ENCODE data around the gene GATA2.
A peak's percentile ranks its signal among the peaks of the same experiment; 100 is the strongest.

The GATA2 gene

DNA sequence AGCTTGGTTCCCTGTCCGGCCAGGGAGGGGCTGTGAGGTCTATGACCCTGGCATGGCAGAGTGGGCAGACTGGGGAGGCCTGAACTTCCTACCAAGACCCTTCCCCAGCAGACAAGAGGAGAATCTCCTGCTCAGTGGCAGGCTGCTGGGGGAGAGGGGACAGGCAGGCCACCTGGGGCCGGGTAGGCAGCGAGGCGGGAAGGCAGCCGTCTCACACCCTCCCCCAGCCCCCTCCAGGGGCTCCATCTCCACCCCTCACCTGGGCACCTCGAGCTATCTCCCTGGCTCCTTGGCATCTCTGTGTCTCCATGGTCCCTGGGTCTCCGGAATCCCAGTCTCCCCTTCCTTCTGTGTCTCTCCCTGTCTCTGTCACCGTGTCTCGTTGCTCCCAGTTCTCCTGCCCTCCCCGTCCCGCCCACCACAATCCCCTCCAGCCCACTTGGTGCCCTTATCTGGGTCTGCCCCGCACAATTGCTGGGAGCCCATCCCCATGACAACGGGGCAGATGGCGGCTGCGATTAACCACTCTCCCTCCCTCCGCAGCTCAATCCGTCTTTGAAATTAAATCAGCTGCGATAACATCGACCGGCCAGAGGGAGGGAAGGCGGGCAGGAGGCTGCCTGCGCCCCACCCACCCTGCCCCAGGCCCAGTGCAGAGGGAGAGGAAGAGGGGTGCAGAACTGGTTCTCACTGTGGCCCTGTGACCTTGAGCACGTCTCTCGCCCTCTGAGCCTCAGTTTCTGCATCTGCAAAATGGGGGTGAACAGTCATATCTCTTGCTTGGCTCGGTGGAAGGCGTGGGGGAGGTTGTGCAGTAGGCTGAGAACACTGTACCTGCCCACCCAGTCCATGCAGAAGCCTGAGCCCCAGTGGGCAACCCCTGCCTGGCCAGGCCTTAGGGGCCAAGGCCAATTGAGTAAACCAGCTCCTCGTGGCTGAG is 36.0 kb downstream of the GATA2 start:
- DNase-seq (ENCODE audit: low read depth in 1 of 2, low spot score in 1 of 2): no peak

- DNase-seq (ENCODE audit: low read depth in 1 of 2, low spot score in 1 of 2): no peak
These were observed 36.9 kb downstream of the GATA2 start for GRCh38 chr3:128455786-128456748.

DNA sequence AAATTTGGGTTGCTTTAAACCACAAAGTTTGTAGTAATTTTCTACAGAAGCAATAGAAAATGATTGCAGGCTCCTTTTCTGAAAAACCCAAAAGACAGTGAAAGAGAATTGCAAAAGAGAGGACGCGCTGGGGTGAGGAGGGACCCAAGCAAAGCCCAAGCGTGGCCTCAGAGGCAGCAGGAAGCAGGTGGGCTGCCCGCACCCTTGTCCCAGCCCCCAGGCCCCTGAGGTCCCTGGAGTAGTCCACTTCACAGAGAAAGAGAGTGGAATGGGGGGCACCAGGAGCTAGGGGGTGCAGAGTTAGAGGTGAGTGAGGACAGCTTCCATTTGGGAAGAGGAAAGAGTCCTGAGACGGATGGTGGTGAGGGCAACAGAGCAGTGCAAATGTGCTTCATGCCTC is 37.9 kb downstream of the GATA2 start:
- DNase-seq (ENCODE audit: low read depth in 1 of 2, low spot score in 1 of 2): no peak

DNA sequence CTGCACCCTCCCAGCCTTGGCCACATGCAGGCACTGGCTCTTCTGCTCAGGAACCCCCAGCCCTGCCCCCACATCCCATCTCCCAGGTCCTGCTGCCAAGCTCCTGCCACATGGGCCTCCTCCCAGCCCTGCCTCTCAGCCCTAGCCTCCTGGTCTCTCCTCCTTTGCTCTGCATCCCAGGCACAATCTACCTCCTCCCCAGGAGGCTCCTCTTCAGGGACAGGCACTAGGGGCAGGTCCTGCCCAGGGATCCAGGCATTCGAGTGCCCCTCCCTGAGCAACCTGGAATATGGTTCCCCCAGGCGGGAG is 38.7 kb downstream of the GATA2 start:
- DNase-seq (ENCODE audit: low read depth in 1 of 2, low spot score in 1 of 2): no peak

GRCh38 chr3:128453501-128454309 is 39.3 kb downstream of the GATA2 start:
- DNase-seq (ENCODE audit: low read depth in 1 of 2, low spot score in 1 of 2): no peak

- DNase-seq (ENCODE audit: low read depth in 1 of 2, low spot score in 1 of 2): no peak
These were observed 40.2 kb downstream of the GATA2 start for GRCh38 chr3:128452678-128453275.

GRCh38 chr3:128452120-128452519 is 40.9 kb downstream of the GATA2 start:
- DNase-seq (ENCODE audit: low read depth in 1 of 2, low spot score in 1 of 2): no peak

GRCh38 chr3:128449111-128449638 is 43.8 kb downstream of the GATA2 start:
- DNase-seq (ENCODE audit: low read depth in 1 of 2, low spot score in 1 of 2): no peak

DNA sequence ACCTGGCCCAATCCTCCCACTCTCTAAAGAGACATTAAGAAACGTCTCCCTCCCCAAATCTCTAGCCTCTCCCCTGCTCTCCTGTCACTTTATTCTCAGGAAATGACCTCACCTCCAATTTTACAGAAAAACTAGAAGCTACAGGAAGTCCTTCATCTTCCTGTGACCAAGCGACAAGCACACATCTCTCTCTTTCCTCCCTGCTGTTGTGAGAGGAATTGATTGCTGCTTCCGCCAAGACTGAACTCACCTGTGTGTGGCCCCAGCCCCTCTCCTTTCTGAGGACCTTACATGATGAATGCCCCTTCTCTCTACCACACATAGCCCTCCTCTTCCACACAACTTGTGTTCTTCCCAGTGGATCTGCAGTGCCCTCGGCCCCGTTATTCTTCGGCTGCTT is 44.5 kb downstream of the GATA2 start:
- DNase-seq (ENCODE audit: low read depth in 1 of 2, low spot score in 1 of 2): no peak

DNA sequence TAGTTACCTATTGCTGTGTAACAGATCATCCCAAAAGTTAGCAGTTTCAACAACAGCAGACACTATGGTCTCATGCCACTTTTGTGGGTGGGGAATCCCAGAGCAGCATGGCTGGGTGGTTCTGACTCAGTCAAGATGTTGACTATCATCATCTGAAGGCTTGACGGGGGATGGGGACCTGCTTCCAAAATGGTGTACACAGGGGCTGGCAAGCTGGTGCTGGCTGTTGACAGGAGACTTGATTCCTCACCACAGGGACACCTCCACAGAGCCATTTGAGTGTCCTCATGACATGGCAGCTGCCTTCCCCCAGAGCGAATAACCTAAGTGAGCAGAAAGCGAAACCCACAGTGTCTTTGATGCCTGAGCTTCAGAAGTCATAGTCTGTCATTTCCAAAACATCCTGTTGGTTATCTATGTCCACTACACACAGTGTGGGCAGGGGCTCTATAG is 45.4 kb downstream of the GATA2 start:
- DNase-seq (ENCODE audit: low read depth in 1 of 2, low spot score in 1 of 2): peak in 1 of 2 donors; percentile 10

DNA sequence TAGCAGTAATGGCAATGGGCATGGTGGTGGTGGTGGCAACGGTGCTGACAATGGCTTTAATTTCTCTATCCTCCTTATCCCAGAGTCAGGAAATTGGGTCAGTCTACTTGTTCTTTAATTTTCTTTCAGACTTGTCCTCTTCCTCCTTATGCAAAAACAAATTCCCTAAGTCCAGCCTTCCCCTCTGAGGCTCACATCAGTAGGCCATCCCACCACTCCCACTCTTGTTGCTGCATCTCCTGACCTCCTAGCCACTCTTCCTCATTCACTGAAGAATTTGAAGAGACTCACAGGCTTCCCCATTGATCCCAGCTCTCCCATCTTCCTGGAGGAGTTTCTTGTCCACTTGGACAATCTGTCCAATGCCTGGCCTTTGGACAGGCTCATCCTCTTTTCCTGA is 46.2 kb downstream of the GATA2 start:
- DNase-seq (ENCODE audit: low read depth in 1 of 2, low spot score in 1 of 2): no peak

DNA sequence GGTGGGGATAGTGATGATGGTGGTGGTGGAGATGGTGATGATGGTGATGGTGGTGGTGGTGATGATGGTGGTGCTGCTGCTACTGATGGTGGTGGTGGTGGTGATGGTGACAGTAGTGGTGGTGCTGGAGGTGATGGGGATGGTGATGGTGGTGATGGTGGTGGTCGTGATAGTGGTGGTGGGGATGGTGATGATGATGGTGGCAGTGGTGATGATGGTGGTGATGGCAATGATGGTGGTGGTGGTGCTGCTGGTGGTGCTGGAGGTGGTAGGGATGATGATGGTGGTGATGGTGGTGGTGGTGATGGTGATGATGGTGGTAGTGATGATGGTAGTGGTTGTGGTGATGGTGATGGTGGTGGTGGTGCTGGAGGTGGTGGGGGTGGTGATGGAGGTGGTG is 47.6 kb downstream of the GATA2 start:
- no peak for DNase-seq (ENCODE audit: low read depth in 1 of 2, low spot score in 1 of 2)

GRCh38 chr3:128443771-128444170 is 49.2 kb downstream of the GATA2 start:
- no peak for DNase-seq (ENCODE audit: low read depth in 1 of 2, low spot score in 1 of 2)

DNA sequence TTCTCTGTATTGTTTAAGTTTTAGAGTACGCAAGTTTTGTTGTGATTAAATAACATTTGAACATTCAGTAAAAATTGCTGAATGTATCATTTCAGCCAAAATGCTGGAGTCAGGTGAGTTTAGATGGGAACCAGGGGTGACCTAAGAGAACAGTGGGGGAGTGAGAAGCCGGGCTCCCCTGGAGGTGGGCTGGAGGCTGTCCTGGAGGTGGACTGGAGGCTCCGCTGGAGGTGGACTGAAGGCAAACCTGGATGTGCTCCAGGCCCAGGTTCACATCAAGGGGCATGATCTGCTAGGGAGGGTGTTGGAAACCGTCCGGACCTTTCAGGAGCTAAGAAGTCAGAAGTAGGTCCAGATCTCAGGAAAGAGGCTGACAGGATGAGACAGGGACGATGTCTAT is 50.1 kb downstream of the GATA2 start:
- DNase-seq (ENCODE audit: low read depth in 1 of 2, low spot score in 1 of 2): no peak

GRCh38 chr3:128442070-128442469 is 50.9 kb downstream of the GATA2 start:
- DNase-seq (ENCODE audit: low read depth in 1 of 2, low spot score in 1 of 2): no peak

- DNase-seq (ENCODE audit: low read depth in 1 of 2, low spot score in 1 of 2): no peak
These were observed 53.8 kb downstream of the GATA2 start for GRCh38 chr3:128439226-128439625.

DNA sequence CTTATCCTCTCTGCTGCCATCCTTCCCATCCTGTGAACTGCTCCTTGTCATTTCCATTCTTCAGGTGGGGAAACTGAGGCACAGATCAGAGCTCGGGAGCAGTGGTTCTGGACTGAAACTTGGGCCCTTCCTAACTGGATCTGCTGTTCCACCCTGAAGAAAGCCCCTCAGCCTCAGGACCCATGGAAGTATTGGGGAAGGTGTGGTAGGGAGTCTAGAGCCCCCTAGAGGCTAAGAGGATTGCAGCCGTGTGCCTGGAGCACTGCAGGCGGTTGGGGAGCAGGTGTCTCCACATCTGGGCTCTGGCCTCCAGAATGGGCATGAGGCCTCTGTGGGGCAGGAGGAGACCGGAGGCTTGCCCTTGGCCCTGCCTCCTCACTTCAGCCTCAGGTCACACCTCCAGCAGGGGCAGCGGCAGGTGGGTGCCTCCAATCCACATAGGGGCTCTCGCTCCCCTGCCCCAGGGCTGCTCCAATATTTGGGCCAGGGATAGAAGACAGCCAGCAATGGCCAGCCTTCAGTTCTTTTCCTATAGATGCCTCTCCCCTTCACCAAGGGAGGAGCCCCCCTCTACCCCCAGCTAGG is 54.4 kb downstream of the GATA2 start:
- DNase-seq (ENCODE audit: low read depth in 1 of 2, low spot score in 1 of 2): no peak

DNA sequence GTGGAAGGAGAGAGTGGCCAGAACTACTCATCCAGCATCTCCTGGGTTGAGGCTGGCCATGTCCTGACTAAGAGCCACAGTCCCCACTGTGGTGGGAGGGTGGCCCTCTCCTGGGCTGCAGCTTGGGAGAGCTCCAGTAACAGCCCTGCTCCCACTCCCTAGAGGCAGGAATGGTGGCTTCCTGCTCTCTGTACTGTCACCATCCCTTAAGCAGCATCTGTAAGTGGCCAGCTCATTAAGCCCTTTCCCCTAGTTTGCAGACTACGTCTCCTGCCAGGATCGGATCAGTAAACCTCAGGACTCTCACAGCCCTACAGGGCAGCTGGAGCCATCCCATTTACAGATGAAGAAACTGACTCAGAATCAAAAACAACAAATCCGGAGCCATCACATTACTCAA is 56.8 kb downstream of the GATA2 start:
- DNase-seq (ENCODE audit: low read depth in 1 of 2, low spot score in 1 of 2): no peak

GRCh38 chr3:128435561-128435960 is 57.4 kb downstream of the GATA2 start:
- DNase-seq (ENCODE audit: low read depth in 1 of 2, low spot score in 1 of 2): no peak

GRCh38 chr3:128435058-128435457 is 57.9 kb downstream of the GATA2 start:
- DNase-seq (ENCODE audit: low read depth in 1 of 2, low spot score in 1 of 2): no peak

Measured in stimulated activated CD4-positive, alpha-beta T cell treated with anti-CD3 and anti-CD28 coated beads, Interleukin-15, amount 100 ng/mL, for 1 hour (primary cell).